22Rv1 (cell line): ENCODE results near the gene SETX.

Experiments
- H3K27ac ChIP-seq: fragments of 450-650 bp; 2 replicates; pipeline ENCODE4 v1.5.1; 2017
- CTCF ChIP-seq: fragments of 450-650 bp; IDR thresholded peaks from 2 replicates; pipeline ENCODE4 v1.5.1; 2017; ENCODE audit warnings: mild to moderate bottlenecking
- ZFX ChIP-seq: fragments of 450-650 bp; IDR thresholded peaks from 2 replicates; pipeline ENCODE4 v1.6.1; 2017; ENCODE audit warnings: antibody characterized with exemption, borderline replicate concordance

Gene SETX

GRCh38 chr9:132301521-132301920 is 53.3 kb downstream of the SETX start:
- no peak overlapping the region for H3K27ac ChIP-seq
- TF ChIP-seq CTCF (no peak), ZFX (no peak)

GRCh38 chr9:132299221-132299620 is 55.6 kb downstream of the SETX start:
- no peak overlapping the region for H3K27ac ChIP-seq
- TF ChIP-seq CTCF (no peak), ZFX (no peak)

GRCh38 chr9:132295181-132295580 is 59.6 kb downstream of the SETX start:
- H3K27ac ChIP-seq: no peak overlapping the region

GRCh38 chr9:132293145-132293721 is 61.6 kb downstream of the SETX start:
- H3K27ac ChIP-seq: no peak overlapping the region
- TF ChIP-seq CTCF (no peak), ZFX (no peak)

More at GRCh38 chr9:132295181-132295580, 59.6 kb downstream of the SETX start:
- TF ChIP-seq CTCF (no peak), ZFX (no peak)

- no peak for TF ChIP-seq CTCF
- no peak for TF ChIP-seq ZFX
- H3K27ac ChIP-seq: no peak overlapping the region
Measured at GRCh38 chr9:132288966-132289365, 65.8 kb downstream of the SETX start.

GRCh38 chr9:132288361-132288760 is 66.4 kb downstream of the SETX start:
- no peak overlapping the region for H3K27ac ChIP-seq
- no peak for TF ChIP-seq ZFX
- TF ChIP-seq CTCF: no peak

GRCh38 chr9:132287256-132287760 is 67.5 kb downstream of the SETX start:
- no peak overlapping the region for H3K27ac ChIP-seq
- no peak for TF ChIP-seq ZFX
- no peak for TF ChIP-seq CTCF
